ENCODE results near the gene CTDSPL.

DNA sequence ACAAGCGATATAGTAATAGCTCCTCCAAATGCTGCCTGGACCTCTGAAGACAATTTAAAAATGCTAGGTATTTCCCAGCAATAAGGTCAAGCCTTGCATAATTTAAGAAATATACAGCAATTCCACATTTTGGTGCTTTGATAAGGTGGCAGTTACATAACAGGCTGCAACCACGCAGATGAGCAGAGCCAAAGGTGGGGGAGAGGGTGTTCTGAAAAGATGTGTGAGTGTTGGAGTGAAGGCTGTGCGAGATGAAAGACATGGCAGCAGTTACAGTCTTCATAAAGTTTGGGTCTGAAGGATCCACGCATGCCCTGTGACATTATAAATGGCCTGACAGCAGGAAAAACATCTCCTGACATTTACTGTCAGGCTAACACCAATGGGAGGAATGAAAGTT is 26.1 kb downstream of the CTDSPL start:
- TF ChIP-seq EZH2phosphoT487 (IDR thresholded peaks at IDR 0.05; ENCODE audit: insufficient read depth, low read depth) = no peak
- TF ChIP-seq EZH2 (IDR thresholded peaks at IDR 0.05; ENCODE audit: insufficient read depth, poor library complexity, severe bottlenecking) = no peak
